Urothelium cell line (cell line): ENCODE measurements around the gene EPHB2.

Experiments used
- DNase-seq: peaks from one replicate; pipeline ENCODE4 v3.0.0; 2011; ENCODE audit warnings: low spot score, mixed read lengths
- FAIRE-seq: peaks from 2 replicates; lab custom pipeline; 2011; peaks lifted over from hg19 to GRCh38; lab: Jason Lieb, UNC

EPHB2 gene

GRCh38 chr1:22815421-22816066 lies 104.9 kb downstream of the EPHB2 start:
- DNase-seq (no peak), FAIRE-seq (no peak)

GRCh38 chr1:22816067-22816775 lies 105.6 kb downstream of the EPHB2 start:
- FAIRE-seq = no peak

GRCh38 chr1:22816803-22817202 lies 106.2 kb downstream of the EPHB2 start:
- FAIRE-seq (no peak), DNase-seq (no peak)

More at GRCh38 chr1:22816067-22816775, 105.6 kb downstream of the EPHB2 start:
- no peak for DNase-seq

GRCh38 chr1:22817462-22817861 lies 106.8 kb downstream of the EPHB2 start:
- FAIRE-seq (no peak), DNase-seq (no peak)

- FAIRE-seq (no peak), DNase-seq (no peak)
Measured at GRCh38 chr1:22818061-22818770, 107.6 kb downstream of the EPHB2 start.

- FAIRE-seq (no peak), DNase-seq (no peak)
Measured at GRCh38 chr1:22819361-22819760, 108.7 kb downstream of the EPHB2 start.

GRCh38 chr1:22821027-22821426 lies 110.4 kb downstream of the EPHB2 start:
- no peak for DNase-seq

GRCh38 chr1:22822371-22822770 lies 111.7 kb downstream of the EPHB2 start:
- DNase-seq = no peak
- FAIRE-seq = no peak

More at GRCh38 chr1:22821027-22821426, 110.4 kb downstream of the EPHB2 start:
- FAIRE-seq = no peak

GRCh38 chr1:22824466-22824865 lies 113.8 kb downstream of the EPHB2 start:
- no peak for FAIRE-seq
- no peak for DNase-seq

GRCh38 chr1:22824975-22825374 lies 114.3 kb downstream of the EPHB2 start:
- DNase-seq = no peak
- FAIRE-seq = no peak

- FAIRE-seq = no peak
Measured at GRCh38 chr1:22825486-22826189, 115.0 kb downstream of the EPHB2 start.

GRCh38 chr1:22826604-22827580 lies 116.3 kb downstream of the EPHB2 start:
- DNase-seq = no peak
- no peak for FAIRE-seq

More at GRCh38 chr1:22825486-22826189, 115.0 kb downstream of the EPHB2 start:
- DNase-seq = no peak

- FAIRE-seq (no peak), DNase-seq (no peak)
Measured at GRCh38 chr1:22827666-22828483, 117.2 kb downstream of the EPHB2 start.

GRCh38 chr1:22828484-22829308 lies 118.1 kb downstream of the EPHB2 start:
- DNase-seq = no peak
- FAIRE-seq = no peak

GRCh38 chr1:22829309-22829989 lies 118.8 kb downstream of the EPHB2 start:
- no peak for DNase-seq
- no peak for FAIRE-seq

GRCh38 chr1:22830041-22830566 lies 119.5 kb downstream of the EPHB2 start:
- FAIRE-seq (no peak), DNase-seq (no peak)

- no peak for FAIRE-seq
Measured at GRCh38 chr1:22830757-22831340, 120.2 kb downstream of the EPHB2 start.

More at GRCh38 chr1:22830757-22831340, 120.2 kb downstream of the EPHB2 start:
- no peak for DNase-seq
